Measurements from ENCODE around the gene CCDC194.
"Not testable (repeated sequence)": the region's sequence is repeated elsewhere in the genome, so short reads cannot be mapped to it uniquely, and the experiment has no call there.

Gene CCDC194

DNA sequence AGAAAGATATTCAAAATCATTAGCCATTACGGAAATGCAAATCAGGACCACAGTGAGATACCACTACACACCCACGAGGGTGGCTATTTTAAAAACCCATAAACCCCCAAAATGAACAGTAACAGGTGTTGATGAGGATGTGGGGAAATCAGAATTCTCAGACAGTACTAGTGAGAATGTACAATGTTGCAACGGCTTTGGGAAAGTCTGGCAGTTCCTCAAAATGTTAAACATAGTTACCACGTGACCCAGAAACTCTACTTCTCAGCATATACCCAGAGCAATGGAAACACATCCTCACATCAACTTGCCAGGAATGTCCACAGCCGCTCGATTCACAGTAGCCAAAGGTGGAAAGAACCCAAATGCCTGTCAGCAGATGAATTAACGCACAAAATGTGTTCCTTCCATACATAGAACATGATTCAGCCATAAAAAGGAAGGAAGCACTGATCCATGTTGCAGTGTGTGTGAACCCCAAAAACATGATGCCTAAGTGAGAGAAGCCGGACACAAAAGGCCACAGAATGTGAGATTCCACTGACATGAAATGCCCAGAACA, 23.9 kb downstream of the CCDC194 start:
- DNase-seq (ENCODE audit: low spot score), result peak; percentile 61

- DNase-seq (ENCODE audit: low spot score), result no peak
These were observed 28.6 kb downstream of the CCDC194 start for GRCh38 chr19:17365361-17365760.

- DNase-seq (ENCODE audit: low spot score), result not testable (repeated sequence)
These were observed 30.0 kb downstream of the CCDC194 start for GRCh38 chr19:17363852-17364605.

DNA sequence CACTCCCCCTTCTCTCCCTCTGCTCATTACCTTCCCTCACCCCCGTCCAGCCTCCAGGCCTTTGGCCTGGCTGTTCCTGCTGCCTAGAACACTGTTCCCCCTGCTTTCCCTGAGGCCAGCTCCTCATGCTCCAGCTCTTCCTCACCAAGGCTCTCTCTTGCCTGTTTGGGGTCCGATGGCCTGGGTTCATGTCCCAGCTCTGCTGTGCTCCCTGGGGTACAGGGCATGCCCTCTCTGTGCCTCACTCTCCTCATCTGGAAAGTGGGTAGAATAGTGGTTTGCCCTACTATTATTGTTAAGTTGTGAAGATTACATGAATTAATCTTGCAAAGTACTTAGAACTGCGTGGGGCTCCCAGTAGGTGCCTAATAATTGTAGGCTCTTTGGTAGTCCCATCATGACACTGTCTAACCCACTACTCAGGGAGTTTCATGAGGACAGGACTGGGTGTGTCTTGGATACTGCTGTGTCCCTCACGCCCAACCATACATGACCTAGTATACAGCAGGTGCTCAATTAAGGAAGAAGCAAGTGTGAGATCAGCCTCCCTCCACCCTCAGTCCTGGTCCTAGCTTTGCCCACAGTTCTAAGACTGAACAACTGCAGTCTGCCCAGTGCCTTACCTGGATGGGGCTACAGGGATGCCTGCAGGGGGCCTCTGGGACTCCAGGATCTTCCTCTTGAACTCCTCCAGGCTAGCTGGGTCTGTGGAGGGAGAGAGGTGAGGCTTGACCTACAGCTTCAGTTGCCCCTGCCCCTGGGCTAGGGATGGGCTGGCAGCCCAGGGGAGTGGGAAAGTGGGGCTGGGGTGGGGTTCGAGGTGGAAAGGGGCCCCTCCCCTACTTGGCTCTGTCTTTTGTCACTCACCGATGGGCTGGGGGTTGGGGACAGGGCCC, 33.8 kb downstream of the CCDC194 start:
- no peak for DNase-seq (ENCODE audit: low spot score)

DNA sequence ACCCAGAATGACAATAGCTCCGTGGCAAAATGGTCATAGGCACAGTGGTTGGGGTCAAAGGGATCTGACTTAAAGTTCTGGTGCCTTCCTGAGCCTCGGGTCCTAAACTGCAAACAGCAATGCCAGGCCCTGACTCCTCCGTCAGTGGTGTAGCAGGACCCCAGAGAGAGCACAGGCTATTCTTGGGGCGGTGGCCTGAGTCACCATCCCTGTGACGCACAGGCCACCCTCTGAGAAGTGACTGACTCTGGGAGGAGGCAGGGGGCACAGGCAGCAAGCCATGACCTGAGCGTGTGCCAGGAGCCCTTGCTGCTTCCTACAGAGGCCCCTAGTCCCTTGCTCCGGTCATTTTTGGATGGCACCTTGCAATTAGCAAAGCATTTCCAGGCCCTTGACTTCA, 35.6 kb downstream of the CCDC194 start:
- no peak for DNase-seq (ENCODE audit: low spot score)

DNA sequence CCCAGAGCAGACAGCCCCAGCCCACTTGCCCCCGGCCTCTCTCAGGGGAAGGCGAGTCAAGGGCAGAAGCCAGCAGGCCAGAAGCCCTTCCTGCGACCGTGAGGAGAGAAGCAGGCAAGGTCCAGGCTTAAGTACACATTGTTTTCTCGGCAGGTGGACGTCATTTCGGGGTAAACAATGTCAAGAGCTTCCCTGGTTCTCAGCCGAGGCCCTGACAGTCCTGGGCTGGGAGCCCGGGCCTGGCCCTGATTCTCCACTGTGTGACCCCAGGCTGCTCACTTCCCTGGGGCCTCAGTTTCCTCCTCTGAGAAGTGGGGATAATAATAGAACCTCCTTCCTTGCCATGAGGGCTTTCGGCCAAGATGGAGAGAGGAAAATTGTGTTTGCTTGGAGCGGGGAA, 36.3 kb downstream of the CCDC194 start:
- no peak for DNase-seq (ENCODE audit: low spot score)

DNA sequence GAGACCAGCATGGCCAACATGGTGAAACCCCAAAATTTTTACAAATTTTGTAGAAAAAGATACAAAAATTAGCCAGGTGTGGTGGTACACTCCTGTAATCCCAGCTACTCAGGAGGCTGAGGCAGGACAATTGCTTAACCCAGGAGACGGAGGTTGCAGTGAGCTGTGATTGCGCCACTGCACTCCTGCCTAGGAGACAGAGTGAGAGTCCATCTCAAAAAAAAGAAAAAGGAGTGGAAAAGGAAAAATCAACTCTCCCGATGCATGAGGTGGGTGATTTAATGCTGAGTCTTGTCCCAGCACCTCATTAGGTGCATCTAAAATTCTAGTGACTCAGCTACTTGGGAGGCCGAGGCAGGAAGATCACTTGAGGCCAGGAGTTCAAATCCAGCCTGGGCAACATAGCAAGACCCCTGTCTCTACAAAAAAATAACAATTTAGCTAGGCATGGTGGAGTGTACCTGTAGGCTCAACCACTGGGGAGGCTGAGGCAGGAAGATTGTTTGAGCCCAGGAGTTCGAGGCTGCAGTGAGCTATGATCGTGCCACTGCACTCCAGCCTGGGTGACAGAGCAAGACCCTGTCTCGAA, 36.8 kb downstream of the CCDC194 start:
- no peak for DNase-seq (ENCODE audit: low spot score)

DNA sequence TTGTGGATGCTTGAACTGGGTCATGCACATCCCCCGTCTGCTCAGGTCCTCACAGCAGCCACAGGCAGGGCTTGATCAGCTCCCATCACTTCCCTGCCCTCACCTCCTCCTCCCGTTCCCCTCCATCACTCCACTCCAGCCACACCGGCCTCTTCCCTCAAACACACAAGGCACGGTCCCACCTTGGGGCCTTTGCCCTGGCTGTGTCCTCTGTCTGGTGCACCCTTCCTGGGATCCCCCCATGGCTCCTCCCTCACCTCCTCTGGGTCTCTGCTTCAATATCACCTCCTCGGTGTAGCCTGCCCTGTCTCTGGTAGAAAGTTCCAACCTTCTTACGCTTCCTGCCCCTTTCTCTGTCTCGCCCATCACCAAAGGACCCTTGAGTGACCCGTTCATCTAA, 40.6 kb downstream of the CCDC194 start:
- DNase-seq (ENCODE audit: low spot score), result no peak

- DNase-seq (ENCODE audit: low spot score), result peak; percentile 76
These were observed 41.3 kb downstream of the CCDC194 start for GRCh38 chr19:17352608-17353280.

- no peak for DNase-seq (ENCODE audit: low spot score)
These were observed 42.1 kb downstream of the CCDC194 start for GRCh38 chr19:17351815-17352435.

DNA sequence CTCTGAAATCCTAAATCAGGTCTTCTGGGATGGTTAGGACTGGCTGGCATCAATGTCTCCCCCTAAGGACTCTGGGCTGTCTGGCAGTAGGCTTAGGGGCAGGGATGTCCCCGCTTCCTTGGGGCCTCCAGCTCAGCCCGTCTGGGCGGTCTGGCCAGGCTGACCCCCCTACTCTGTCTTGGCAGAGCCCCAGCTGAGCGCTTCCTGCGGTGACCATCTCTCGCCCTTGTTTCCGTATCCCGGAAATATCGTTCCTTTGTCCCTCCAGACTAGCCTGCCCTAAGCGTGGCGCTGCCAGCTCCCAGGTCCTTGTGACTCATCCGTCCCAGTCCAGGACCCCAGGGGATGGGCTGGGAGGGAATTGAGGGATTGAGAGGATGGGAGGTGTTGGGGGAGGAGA, 45.3 kb downstream of the CCDC194 start:
- peak; percentile 98 for DNase-seq (ENCODE audit: low spot score)

GRCh38 chr19:17347877-17348276, 46.1 kb downstream of the CCDC194 start:
- no peak for DNase-seq (ENCODE audit: low spot score)

DNA sequence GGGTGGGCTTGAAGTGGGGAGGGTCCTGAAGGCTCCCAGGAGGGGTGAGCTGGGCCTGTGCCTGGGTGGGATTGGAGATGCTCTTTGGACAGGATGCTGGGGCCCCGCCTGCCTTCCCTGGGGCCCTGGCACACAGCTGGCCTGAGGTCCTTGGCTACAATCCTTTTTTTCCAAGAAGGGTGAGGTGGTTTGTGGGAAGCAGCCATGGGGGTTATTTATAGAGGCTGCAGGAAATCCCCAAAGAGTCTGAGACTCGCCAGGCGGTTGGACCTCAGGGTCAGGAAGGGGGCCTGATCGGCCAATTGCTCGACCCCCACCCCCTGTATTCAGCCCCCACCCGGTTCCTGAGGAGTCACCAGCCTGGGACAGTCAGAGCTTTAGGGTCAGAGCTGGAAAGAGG, 46.6 kb downstream of the CCDC194 start:
- DNase-seq (ENCODE audit: low spot score), result peak; percentile 78

GRCh38 chr19:17346109-17346671, 47.8 kb downstream of the CCDC194 start:
- peak; percentile 71 for DNase-seq (ENCODE audit: low spot score)

DNA sequence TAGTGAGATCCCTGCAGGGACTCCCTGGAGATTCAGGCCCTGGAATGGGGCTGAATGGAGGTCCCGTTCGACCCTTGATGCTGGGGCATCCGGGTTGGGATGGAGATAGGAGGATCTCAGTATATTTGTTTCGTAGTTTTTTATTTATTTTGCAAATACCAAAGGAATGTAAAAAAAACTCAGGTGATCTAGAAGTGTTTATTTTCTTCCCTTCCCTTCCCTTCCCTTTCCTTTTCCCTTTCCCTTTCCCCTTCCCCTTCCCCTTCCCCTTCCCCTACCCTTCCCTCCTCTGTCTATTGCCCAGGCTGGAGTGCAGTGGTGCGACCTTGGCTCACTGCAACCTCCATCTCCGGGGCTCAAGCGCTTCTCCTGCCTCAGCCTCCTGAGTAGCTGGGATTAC, 52.2 kb downstream of the CCDC194 start:
- DNase-seq (ENCODE audit: low spot score), result no peak

DNA sequence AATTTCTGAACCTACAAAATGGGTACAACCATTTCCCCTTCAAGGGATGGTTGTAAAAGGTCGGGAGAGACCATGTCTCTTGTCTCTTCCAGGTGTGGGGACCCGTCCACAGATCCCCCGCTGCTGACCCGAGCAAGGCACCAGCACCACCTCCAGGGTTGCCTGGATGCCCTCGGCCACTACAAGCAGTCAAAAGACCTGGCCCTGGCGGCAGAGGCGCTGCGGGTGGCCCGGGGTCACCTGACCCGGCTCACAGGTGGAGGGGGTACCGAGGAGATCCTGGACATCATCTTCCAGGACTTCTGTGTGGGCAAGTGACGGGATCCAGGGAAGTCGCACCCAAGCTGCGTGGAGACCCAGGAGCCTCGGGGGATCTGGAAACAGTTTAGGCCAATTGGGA, 52.6 kb downstream of the CCDC194 start:
- no peak for DNase-seq (ENCODE audit: low spot score)

DNA sequence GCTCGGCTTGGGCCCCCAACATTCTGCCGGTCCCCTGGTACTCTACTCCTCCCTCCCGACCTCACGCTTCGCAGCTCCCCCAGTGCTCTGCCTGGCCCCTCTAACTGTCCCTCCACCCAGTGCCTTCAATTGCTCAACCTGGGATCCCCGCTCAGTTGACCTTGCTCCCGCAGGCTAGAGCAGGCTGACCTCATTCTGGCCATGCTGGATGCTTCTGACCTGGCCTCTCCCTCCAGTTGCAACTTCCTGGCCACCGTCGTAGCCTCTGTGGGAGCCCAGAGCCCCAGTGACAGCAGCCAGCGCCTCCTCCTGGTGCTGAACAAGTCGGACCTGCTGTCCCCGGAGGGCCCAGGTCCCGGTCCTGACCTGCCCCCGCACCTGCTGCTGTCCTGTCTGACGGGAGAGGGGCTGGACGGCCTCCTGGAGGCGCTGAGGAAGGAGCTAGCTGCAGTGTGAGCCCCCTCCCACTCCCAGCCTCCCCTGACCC, 53.1 kb downstream of the CCDC194 start:
- no peak for DNase-seq (ENCODE audit: low spot score)
